ENCODE results near the gene EGFR.

DNA sequence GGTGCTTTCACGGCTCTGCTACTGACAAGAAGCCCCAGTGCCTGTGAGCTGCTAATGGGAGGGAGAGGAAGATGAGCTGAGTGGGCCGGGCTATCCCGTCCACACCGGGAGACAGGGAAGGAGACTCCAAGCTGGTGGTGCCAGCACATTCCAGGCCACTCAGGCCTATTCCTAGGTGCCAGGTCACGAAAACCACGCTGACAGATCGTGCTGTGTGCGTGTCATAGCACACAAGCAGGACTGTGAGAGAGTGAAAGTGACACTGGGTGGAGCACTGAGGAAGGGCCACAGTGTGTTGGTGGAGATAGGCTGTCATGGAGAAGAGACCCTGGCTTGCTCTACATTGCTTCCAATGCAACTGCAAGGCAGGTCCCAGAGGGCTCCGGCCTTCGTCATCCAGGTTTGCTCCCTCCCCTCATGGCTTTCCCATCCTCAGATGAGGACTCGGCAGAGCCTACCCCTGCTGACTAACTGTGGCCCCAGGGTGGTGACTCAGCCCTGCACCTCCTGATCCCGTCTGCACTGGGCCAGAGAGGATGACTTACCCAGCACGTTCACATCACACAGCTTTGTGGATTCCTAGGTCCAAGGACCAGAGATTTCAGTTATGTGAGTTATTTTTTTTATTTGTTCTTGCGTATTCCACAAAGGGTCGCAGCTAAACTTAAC is 167.3 kb downstream of the EGFR start:
- TF ChIP-seq EZH2phosphoT487 (conservative IDR thresholded peaks at IDR 0.05; ENCODE audit: low read length): no peak
- TF ChIP-seq, protein P1, sequence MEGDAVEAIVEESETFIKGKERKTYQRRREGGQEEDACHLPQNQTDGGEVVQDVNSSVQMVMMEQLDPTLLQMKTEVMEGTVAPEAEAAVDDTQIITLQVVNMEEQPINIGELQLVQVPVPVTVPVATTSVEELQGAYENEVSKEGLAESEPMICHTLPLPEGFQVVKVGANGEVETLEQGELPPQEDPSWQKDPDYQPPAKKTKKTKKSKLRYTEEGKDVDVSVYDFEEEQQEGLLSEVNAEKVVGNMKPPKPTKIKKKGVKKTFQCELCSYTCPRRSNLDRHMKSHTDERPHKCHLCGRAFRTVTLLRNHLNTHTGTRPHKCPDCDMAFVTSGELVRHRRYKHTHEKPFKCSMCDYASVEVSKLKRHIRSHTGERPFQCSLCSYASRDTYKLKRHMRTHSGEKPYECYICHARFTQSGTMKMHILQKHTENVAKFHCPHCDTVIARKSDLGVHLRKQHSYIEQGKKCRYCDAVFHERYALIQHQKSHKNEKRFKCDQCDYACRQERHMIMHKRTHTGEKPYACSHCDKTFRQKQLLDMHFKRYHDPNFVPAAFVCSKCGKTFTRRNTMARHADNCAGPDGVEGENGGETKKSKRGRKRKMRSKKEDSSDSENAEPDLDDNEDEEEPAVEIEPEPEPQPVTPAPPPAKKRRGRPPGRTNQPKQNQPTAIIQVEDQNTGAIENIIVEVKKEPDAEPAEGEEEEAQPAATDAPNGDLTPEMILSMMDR (IDR thresholded peaks at IDR 0.05; ENCODE audit: insufficient read depth, low read length, poor library complexity, severe bottlenecking): no peak
